Measurements from ENCODE around the gene TLK2.
"Not testable (repeated sequence)": the region's sequence is repeated elsewhere in the genome, so short reads cannot be mapped to it uniquely, and the experiment has no call there.

TLK2 gene

DNA sequence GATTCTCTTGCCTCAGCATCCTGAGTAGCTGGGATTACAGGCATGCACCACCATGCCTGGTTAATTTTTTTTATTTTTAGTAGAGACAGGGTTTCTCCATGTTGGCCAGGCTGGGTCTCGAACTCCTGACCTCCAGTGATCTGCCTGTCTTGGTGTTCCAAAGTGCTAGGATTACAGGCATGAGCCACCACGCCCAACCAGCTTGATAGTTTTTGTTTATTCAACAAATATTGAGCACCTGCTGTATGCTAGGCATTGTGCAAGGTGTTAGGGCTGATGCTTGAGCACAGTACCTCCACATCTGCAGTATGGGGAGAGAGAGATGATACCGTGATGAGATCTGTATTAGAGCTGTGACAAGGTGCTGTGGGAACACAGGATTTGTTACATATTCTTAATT is 3.9 kb downstream of the TLK2 start:
- DNase-seq (ENCODE audit: low spot score): not testable (repeated sequence)

DNA sequence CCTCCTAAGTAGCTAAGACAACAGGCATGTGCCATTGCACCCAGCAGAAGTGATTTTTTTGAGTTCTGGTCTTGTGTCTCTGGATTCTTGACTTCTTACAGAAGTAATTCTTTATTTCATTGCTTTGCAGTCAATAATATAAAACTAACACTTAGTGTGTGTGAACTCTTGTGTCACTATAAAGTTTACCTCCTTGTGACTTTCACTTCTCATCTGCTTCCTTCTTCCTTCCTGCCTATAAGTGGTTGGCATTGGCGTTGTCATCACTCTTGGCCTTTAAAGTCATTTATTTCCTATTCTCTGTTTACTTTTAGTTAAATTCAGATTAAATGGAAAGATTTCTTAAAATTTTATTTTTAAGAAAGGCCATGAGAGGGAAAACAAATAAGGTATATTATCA is 12.4 kb downstream of the TLK2 start:
- DNase-seq (ENCODE audit: low spot score): not testable (repeated sequence)

DNA sequence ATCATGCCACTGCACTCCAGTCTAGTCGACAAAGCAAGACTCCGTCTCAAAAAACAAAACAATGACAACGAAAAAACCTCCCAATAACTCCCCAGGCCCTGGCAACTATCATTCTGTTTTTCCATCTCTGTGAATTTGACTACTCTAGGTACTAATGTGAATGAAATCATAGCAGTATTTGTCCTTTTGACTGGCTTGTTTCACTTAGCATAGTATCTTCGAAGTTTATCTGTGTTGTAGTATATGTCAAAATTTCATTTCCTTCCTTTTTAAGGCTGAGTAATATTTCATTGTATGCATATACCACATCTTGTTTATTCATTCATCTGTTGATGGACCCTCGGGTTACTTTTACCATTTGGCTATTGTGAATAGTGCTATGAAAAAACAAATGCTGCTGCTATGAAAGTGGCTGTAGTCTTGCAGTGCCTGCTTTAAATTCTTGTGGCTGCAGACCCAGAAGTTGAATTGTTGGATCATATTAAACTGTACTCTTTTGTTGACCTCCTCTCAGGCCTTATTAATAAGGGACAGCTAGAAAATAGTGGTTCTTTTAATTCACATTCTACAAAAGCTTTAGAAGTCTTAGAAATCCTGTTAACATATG is 14.5 kb downstream of the TLK2 start:
- not testable (repeated sequence) for DNase-seq (ENCODE audit: low spot score)

DNA sequence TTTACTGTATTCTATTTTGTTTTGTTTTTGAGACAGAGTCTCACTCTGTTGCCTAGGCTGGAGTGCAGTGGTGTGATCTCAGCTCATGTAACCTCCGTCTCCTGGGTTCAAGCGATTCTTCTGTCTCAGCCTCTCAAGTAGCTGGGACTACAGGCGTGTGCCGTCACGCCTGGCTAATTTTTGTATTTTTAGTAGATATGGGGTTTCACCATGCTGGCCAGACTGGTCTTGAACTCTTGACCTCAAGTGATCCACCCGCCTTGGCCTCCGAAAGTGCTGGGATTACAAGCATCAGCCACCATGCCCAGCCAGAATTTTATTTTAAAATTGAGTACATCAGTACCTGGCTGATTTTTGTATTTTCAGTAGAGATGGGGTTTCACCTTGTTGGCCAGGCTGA is 15.4 kb downstream of the TLK2 start:
- DNase-seq (ENCODE audit: low spot score): not testable (repeated sequence)

DNA sequence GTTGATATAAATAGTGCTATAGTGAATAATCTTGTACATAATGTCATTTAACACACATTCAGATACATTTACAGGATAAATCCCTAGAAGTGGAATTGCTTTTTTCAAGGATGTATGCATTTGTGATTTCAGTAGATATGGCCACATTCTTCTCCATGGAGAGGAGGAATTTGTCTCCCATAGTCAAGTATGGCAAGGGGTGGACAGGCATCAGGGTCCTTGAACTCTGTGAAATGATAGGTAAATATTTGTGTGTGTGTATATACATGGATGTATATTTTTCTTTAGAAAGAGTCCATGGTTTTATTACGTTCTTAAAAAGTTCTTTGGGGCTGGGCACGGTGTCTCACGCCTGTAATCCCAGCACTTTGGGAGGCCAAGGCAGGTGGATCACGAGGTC is 17.7 kb downstream of the TLK2 start:
- not testable (repeated sequence) for DNase-seq (ENCODE audit: low spot score)

DNA sequence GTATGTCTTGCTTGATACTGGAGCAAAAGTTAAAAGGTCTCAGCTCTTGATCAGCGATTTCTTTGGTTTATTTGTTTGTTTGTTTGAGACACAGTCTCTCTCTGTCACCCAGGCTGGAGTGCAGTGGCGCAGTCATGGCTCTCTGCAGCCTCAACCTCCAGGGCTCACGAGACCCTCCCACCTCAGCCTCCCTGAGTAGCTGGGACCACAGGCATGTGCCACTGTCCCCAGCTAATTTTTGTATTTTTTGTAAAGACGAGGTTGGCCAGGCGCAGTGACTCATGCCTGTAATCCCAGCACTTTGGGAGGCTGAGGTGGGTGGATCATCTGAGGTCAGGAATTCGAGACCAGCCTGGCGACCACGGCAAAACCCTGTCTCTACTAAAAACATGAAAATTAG is 20.2 kb downstream of the TLK2 start:
- DNase-seq (ENCODE audit: low spot score): not testable (repeated sequence)

DNA sequence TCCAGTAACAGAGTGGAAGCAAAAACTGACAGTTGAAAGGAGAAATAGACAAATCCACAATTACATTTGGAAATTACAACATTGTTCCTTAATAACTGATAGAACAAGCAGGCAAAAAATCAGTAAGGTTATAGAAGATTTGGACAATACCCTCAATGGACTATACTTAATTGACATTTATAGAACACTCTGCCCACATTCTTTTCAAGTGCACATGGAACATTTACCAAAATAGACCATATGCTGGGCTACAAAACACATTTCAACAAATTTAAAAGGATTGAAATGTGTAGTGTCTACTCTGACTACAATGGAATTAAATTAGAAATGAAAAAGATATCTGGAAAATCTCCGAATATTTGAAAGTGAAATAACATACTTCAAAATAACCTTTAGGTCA is 21.8 kb downstream of the TLK2 start:
- DNase-seq (ENCODE audit: low spot score): not testable (repeated sequence)

DNA sequence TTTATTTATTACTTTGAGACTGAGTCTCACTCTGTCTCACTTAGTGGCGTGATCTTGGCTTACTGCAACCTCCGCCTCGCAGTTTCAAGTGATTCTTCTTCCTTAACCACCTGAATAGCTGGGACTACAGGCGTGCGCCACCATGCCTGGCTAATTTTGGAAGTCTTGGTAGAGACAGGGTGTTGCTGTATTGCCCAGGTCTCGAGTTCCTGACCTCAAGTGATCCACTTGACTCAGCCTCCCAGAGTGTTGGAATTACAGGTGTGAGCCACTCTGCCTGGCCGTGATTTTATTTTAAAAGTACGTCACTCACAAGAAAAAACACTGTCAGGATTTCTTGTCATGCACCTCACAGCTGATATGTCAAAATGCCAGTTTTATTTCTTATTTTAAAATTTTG is 26.2 kb downstream of the TLK2 start:
- DNase-seq (ENCODE audit: low spot score): not testable (repeated sequence)

DNA sequence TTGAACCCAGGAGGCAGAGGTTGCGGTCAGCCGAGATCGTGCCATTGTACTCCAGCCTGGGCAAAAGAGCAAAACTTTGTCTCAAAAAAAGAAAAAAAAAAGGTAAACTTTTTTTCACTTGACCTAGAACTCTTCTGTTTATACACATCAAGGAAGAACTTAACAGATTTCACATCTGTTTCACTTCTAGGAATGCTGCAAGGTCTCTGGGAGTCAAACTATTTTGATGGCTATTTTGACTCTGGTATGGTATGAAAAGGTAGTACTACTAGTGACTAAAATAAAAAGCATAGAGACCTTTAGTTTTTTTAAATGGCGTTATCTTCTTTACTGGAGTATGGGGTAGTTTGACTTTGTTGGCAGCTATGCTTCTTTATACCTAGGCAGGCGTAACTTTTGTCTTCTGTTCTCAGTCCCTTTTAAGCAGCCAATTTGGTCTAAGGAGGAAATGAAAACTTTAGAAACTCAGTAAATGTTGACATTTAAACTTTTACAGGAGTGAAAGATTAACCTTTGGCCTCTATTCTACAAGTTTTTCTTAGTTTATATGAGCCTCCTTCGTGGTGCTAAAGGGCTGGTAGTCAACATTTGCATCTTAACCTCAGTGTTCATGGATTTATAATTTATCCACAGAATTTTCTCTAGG is 28.7 kb downstream of the TLK2 start:
- not testable (repeated sequence) for DNase-seq (ENCODE audit: low spot score)

DNA sequence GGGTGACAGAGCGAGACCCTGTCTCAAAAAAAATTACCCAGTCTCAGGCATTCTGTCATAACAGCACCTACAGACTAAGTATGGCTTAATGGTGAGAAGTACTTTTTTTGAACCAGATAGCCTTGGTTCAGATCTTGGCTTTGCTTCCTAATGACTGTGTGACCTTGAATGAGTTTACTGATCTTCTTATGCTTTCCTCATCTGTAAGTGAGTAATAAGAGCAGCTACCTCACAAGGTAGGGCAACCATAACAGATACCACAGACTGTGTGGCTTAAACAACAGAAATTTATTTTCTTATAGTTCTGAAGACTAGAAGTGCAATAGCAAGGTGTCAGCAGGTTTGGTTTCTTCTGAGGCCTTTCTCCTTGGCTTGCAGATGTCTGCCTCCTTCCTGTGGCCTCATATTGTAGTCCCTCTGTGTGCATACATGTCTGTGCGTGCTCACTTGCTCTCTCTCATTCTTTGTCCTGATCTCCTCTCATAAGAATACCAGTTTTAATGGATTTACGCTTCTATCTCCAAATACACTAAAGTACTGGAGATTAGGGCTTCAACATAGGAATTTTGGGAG is 31.7 kb downstream of the TLK2 start:
- not testable (repeated sequence) for DNase-seq (ENCODE audit: low spot score)

DNA sequence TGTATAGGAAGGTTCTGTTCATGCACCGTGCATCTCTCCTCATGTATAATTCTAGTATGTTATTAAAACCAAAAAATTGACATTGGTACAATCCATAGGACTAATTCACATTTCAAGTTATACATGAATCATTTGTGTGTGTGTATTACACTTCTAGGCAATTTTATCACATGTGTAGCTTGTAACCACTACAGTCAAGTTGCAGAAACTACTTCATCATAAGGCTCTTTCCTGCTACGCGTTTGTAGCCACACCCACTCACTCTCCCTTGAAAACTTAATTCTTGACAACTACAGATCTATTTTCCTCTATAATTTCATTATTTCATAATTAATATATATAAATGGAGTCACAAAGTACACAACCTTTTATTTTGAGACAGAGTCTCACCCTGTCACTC is 32.4 kb downstream of the TLK2 start:
- not testable (repeated sequence) for DNase-seq (ENCODE audit: low spot score)

DNA sequence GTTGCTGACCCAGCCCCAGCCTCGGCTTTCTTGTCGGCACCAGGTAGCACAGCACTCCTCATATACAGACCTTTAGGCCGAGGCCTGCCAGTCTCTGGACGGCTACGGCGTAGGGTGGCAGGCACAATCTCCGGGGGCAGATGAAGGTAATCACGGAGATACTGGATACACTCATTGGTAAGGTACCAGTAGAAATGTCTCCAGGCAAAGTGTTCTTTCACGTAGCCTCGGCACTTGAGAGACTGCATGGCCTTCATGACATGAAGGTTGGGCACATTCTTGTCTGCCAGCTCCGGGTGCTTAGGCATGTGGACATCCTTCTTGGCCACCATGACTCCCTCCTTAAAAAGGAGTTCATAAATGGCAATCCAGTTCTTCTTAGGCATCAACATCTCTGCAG is 37.8 kb downstream of the TLK2 start:
- not testable (repeated sequence) for DNase-seq (ENCODE audit: low spot score)

DNA sequence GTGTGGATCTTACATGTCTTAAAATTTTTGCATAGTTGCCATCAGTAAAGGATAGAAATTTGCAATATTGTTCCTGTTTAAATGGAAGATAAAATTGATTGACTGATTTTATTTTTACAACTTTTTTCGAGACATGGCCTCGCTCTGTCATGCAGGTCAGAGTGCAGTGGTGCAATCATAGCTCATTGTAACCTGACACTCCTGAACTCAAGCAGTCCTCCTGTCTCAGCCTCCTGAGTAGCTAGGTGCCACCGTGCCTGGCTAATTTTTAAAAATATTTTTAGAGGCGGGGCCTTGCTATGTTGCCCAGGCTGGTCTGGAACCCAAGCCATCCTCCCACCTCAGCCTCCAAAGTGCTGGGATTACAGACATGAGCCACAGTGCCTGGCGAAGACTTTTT is 42.7 kb downstream of the TLK2 start:
- not testable (repeated sequence) for DNase-seq (ENCODE audit: low spot score)

DNA sequence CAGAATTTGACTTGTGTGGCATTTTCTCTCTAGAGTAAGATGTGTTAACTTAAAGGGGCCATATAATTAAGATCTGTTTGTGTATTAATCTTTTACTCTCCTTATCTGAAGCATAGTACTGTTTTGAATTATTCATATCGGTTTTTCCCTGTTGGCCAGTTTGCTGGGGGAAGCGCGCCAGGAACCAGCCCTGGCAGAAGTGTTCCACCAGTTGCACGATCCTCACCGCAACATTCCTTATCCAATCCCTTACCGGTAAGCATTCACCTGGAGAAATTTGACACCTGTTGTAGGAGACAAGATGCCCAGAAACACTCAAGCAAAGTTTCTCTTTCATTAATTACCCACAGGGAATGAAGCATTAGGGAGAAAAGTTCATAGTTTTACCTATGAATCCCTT is 45.5 kb downstream of the TLK2 start:
- DNase-seq (ENCODE audit: low spot score): not testable (repeated sequence)

DNA sequence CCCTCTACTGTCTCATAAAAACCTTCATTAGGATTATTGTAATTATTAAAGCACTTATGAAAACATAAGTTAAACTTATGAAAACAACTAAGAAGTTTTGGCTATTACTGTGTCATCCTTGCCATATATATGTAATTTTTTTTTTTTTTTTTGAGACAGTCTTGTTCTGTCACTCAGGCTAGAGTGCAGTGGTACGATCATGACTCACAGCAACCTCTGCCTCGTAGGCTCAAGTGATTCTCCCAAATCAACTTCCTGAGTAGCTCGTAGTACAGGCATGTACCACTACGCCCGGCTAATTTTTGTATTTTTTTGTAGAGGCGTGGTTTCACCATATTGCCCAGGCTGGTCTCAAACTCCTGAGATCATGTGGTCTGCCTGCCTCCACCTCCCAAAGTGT is 46.7 kb downstream of the TLK2 start:
- not testable (repeated sequence) for DNase-seq (ENCODE audit: low spot score)

DNA sequence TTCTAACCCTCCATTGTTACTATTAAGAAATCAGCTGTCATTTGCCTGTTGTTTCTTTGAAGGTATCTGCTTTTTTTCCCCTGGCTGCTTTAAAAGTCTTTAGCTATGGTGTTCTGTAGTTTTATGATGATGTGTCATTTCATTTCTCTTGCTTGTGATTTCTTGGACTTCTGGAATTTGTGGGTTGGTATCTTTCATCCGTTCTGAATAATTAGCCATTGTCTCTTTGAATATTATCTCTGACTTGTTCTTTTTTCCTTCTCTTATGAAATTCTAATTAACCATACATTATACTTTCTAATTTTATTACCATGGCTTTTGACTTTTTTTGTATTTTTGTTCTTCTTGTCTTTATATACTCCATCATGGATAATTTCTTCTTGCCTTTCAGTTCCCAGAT is 52.3 kb downstream of the TLK2 start:
- not testable (repeated sequence) for DNase-seq (ENCODE audit: low spot score)

DNA sequence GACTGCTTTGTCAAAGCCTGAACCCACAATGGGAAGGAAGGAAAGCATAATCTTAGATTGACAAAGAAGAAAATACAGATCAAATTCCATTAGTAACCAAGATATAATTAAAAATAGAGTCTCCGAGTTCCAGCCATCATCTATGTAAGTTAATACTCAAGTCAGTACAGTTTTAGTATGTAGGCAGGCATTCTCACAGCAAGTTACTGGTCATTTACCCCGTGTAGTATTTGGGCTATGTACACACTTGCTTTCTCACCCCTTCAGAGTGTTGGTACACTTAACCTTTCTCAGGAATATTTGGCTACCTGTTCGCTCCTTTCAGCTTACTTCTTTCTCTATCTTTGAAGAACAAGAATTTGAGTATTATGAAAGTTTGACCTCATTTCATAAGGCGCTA is 57.9 kb downstream of the TLK2 start:
- not testable (repeated sequence) for DNase-seq (ENCODE audit: low spot score)

DNA sequence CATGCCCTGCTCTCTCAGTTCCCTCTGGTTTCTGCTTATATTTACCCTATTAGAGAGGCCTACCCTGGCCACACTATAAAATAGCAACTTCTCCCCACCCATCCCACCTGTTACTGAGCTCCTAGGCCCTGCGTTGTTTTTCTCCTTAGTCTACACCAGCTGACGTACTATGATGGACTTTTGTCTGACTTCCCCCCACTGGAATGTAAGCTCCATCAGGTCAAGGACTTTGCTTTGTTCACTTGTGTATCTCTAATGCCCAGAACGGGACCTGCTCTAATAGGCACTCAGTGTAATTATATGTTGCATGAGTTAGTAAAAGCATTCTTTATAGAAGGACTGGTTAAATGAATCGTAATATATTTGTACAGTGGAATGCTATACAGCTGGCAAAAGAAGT is 62.4 kb downstream of the TLK2 start:
- not testable (repeated sequence) for DNase-seq (ENCODE audit: low spot score)

DNA sequence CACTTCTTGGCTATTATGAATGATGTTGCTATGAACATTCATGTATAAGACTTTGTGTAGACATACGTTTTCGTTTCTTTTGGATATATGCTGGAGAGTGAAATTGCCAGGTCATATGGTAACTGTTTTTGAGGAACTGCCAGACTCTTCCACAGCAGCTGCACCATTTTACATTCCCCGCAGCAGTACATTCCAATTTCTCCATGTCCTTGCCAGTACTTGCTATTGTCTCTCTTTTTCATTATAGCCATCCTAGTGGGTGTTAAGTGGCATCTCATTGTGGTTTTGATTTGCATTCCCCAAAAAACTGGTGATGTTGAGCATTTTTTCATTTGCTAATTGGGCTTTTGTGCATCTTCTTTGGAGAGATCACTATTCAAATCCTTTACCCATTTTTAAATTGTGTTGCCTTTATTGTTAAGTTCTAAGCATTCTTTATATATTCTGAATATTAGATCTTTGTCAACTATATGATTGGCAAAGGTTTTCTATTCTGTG is 64.7 kb downstream of the TLK2 start:
- DNase-seq (ENCODE audit: low spot score): not testable (repeated sequence)

DNA sequence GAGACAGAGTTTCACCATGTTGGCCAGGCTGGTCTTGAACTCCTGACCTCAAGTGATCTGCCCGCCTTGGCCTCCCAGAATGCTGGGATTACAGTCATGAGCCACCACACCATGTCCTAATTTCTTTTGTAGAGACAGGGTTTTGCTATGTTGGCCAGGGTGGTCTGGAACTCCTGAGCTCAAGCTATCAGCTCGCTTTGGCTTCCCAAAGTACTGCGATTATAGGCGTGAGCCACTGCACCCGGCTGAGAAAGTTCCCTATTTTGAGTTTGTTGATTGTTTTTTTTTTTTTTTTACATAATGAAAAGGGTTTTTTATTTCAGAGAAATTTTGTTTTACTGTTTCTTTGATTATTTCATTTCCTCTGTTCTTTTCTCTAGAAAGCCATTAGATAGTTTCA is 67.4 kb downstream of the TLK2 start:
- not testable (repeated sequence) for DNase-seq (ENCODE audit: low spot score)

DNA sequence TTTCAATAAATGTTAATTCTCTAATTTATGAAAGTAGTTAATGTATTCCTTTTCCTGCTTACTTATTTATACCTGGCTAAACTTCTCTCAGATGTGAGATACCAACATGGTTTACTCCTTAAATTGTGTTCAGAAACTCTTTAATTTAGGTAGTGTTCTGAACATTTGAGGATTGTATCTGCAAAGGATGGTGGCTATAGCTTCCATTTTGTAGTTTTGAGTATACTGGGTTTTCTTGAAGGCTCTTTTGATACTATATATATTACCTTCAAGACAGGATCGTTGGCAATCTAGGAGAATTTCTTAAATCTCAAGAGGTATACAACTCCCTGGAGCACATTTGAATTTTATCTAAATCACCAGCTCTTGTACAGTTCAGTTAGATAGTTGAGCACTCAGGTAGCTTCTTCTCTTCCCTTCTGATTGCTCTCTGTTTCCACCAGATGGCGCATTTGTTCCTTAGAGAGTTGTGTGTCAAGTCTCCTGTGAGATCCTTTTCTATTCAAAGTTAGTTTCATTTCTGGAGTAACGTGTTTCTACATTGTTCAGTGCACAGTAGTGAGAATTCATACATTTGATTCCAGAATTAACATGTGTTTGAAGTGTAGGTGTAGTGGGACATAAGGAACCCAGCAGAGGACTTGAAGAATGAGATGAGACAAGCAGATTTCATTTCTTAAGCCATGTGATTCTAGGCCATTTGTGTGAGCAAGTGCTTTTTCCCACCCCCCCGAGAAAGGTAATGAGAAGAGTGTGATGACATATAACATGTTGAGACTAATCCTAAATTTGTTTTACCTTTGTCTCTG is 74.4 kb downstream of the TLK2 start:
- DNase-seq (ENCODE audit: low spot score): peak; percentile 14

DNA sequence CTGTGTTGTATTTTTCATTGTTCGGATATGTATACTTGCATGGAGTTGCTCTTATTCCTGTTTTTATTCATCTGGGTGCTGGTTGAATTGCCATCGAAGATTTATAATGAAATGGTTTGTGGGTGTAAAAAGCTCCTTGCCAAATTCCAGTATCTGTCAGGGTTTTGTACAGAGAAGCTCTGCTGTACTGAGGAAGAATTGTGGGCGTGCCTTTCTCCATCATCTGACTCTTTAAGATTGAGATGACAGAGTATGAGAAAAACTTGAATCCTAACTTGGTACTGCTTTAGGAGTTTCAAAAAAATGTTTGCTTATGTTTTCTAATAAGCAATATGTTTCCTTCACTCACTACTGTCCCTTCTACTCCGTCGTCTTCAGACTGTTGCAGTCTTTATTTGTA is 78.9 kb downstream of the TLK2 start:
- DNase-seq (ENCODE audit: low spot score): not testable (repeated sequence)

Measured in SK-N-DZ (cell line).